Thyroid gland (tissue), 4 donors: Measurements from ENCODE around the gene GRM4. TPM values are rescaled to one million over a fixed set of nuclear protein-coding genes. Genes with fewer than 3 reads are reported as not detected.

Experiments
- DNase-seq, 2 donors: peaks; one replicate each; pipeline ENCODE4 v3.0.0-alpha.2; 2019
- H3K27ac ChIP-seq, 3 donors: fragments of 200-600 bp; sonication (generic); 1 replicate in 2 of 3; 2 replicates in 1 of 3; pipeline ENCODE4 v1.5.1; 2016 to 2019; ENCODE audit warnings: mild to moderate bottlenecking in 1 of 3, moderate library complexity in 1 of 3
- H3K27me3 ChIP-seq: fragments of 200-600 bp; sonication (generic); one replicate; pipeline ENCODE4 v1.5.1; 2019
- H3K36me3 ChIP-seq, 2 donors: fragments of 200-600 bp; sonication (generic); one replicate each; pipeline ENCODE4 v1.5.1; 2016 to 2019
- H3K4me1 ChIP-seq, 2 donors: fragments of 200-600 bp; sonication (generic); one replicate each; pipeline ENCODE4 v1.5.1; 2017 to 2019
- H3K4me3 ChIP-seq, 3 donors: fragments of 200-600 bp; sonication (generic); replicated peaks in 1 of 3; 1 replicate in 2 of 3; 2 replicates in 1 of 3; pipeline ENCODE4 v1.5.1; 2016; ENCODE audit warnings: mild to moderate bottlenecking in 1 of 3
- H3K9me3 ChIP-seq: fragments of 200-600 bp; sonication (generic); one replicate; pipeline ENCODE4 v1.5.1; 2017
- CTCF ChIP-seq, 6 experiments: fragments of 200-600 bp in 3 of 6; fragments of 450-650 bp in 3 of 6; sonication (generic) in 3 of 6; IDR thresholded peaks; one replicate each; pipeline ENCODE4 v1.5.1; 2016 to 2019; ENCODE audit warnings: antibody characterized with exemption in 6 of 6, mild to moderate bottlenecking in 2 of 6, inconsistent platforms in 1 of 6, moderate library complexity in 1 of 6
- POLR2A ChIP-seq, 2 donors: fragments of 450-650 bp; IDR thresholded peaks; one replicate each; pipeline ENCODE4 v1.6.1; 2017; ENCODE audit warnings: antibody characterized with exemption in 2 of 2, mild to moderate bottlenecking in 2 of 2, moderate library complexity in 1 of 2
- WGBS, 2 donors: methylation state at CpG; one replicate each; pipeline ENCODE4 v1.1.5; 2017; 5-methylcytosine and 5-hydroxymethylcytosine counted together
- intact Hi-C: fragments of 100-400 bp; cut with DNase I; formaldehyde crosslinking; loops from one replicate; pipeline ENCODE4 v1.15.1; 2023
- total RNA-seq, 4 donors: library from RNA; depleted of rRNA; stranded (reverse); fragments of >200 nt; gene quantifications; one replicate each; pipeline ENCODE4 v1.2.3, GENCODE V29; 2016

GRM4 gene
- total RNA-seq, 4 donors from 2014 or later = under 0.01 TPM; not detected in 3

- Histone ChIP-seq H3K27me3 (no peaks in the 10 kb centered on the region), H3K36me3 (no peaks in the 10 kb centered on the region), H3K4me1 (no peaks in the 10 kb centered on the region), H3K9me3 (no peaks in the 10 kb centered on the region), H3K27ac (no peak overlapping the region), H3K4me3 (no peak overlapping the region)
- no peak for TF ChIP-seq CTCF (IDR thresholded peaks at IDR 0.05)
- no peak for TF ChIP-seq POLR2A (IDR thresholded peaks at IDR 0.05)
- intact Hi-C loops = no loop called here
- no peak for DNase-seq
- WGBS, 2 donors = 85 to 90% methylated on average over 11 of the region's 11 CpGs
Measured at GRCh38 chr6:34115915-34116314, 30.0 kb downstream of the GRM4 start.

- Histone ChIP-seq H3K9me3 (no peaks in the 10 kb centered on the region), H3K36me3 (no peaks in the 10 kb centered on the region), H3K4me3 (no peak overlapping the region), H3K27ac (no peak overlapping the region), H3K27me3 (no peaks in the 10 kb centered on the region), H3K4me1 (no peaks in the 10 kb centered on the region)
- intact Hi-C loops = no loop called here
- TF ChIP-seq CTCF (IDR thresholded peaks at IDR 0.05) (no peak), POLR2A (IDR thresholded peaks at IDR 0.05) (no peak)
- peak in 1 of 2 donors; percentile 41 for DNase-seq
- WGBS, 2 donors = 35 to 59% methylated on average over 8 to 9 of the region's 10 CpGs
Measured at GRCh38 chr6:34115403-34115795, 30.5 kb downstream of the GRM4 start.

GRCh38 chr6:34114695-34115402 lies 31.0 kb downstream of the GRM4 start:
- intact Hi-C loops = no loop called here
- 48 to 61% methylated on average over 12 to 13 of the region's 16 CpGs for WGBS, 2 donors
- no peak overlapping the region for H3K27ac ChIP-seq
- H3K4me1 ChIP-seq = no peaks in the 10 kb centered on the region
- H3K36me3 ChIP-seq = no peaks in the 10 kb centered on the region
- no peak for DNase-seq
- TF ChIP-seq CTCF (IDR thresholded peaks at IDR 0.05) (no peak), POLR2A (IDR thresholded peaks at IDR 0.05) (no peak)
- no peaks in the 10 kb centered on the region for H3K27me3 ChIP-seq
- no peaks in the 10 kb centered on the region for H3K9me3 ChIP-seq
- H3K4me3 ChIP-seq = no peak overlapping the region

GRCh38 chr6:34113532-34113931 lies 32.4 kb downstream of the GRM4 start:
- DNase-seq = no peak
- H3K9me3 ChIP-seq = no peaks in the 10 kb centered on the region
- TF ChIP-seq POLR2A (IDR thresholded peaks at IDR 0.05) (no peak), CTCF (IDR thresholded peaks at IDR 0.05) (no peak)
- H3K27ac ChIP-seq = no peak overlapping the region
- intact Hi-C loops = no loop called here
- no peak overlapping the region for H3K4me3 ChIP-seq
- no peaks in the 10 kb centered on the region for H3K4me1 ChIP-seq
- H3K36me3 ChIP-seq = no peaks in the 10 kb centered on the region
- WGBS, 2 donors = 33 to 48% methylated on average over 3 of the region's 3 CpGs
- H3K27me3 ChIP-seq = no peaks in the 10 kb centered on the region

GRCh38 chr6:34112126-34112525 lies 33.8 kb downstream of the GRM4 start:
- intact Hi-C loops = no loop called here

More at GRCh38 chr6:34112126-34112525, 33.8 kb downstream of the GRM4 start:
- no peaks in the 10 kb centered on the region for H3K36me3 ChIP-seq
- 60 to 62% methylated on average over 5 of the region's 5 CpGs for WGBS, 2 donors
- TF ChIP-seq POLR2A (IDR thresholded peaks at IDR 0.05) (no peak), CTCF (IDR thresholded peaks at IDR 0.05) (no peak)
- H3K27ac ChIP-seq = no peak overlapping the region
- no peaks in the 10 kb centered on the region for H3K27me3 ChIP-seq
- no peaks in the 10 kb centered on the region for H3K4me1 ChIP-seq
- no peak for DNase-seq
- no peaks in the 10 kb centered on the region for H3K9me3 ChIP-seq
- no peak overlapping the region for H3K4me3 ChIP-seq
